Measurements from ENCODE around the gene ST3GAL2. TPM values are rescaled to one million over a fixed set of nuclear protein-coding genes. Genes with fewer than 3 reads are reported as not detected.
"Not testable (repeated sequence)": the region's sequence is repeated elsewhere in the genome, so short reads cannot be mapped to it uniquely, and the experiment has no call there.

Gene ST3GAL2
- total RNA-seq, 1 experiment from 2014 or later = 45.9 TPM

DNA sequence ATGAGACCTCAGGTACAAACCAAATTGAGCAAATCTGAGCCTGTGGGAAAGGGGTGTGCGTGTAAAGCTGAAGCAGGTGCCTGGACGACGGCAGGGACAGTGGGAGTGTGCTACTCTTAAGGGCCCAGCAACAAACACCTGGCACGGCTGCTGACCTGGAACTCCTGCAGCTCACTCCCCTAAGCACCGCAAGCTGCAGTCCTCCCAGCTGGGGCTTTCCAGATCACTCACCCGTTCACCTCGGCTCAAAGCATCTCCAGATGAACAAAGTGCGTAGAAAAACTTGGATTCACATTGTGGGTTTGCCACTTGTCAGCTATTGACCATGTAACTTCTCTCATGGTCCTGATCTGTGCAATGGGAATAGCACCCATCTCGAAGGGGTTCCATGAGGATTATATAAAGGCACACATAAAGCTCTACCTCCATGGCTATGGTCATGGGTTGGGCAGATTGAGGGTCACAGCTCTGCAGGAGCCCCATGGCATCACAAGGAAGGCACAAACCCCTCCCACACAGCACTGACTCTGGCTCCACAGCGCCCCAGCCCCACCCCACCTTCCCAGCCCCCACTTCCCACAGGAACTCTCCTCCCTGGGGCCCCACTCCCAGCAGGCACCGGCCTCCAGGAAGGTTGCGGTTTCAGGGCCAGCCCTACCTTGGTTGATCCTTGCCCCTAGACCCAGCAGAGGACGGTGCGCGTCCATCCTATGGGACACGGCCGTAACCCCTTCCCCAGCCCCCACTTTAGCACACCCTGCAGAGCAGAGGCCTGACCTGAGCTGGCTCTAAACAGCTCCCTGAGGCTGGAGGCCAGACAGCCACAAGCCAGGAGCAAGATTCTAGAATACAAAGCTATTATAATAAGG lies 21.9 kb downstream of the ST3GAL2 start:
- Histone ChIP-seq H3K4me1 (ENCODE audit: insufficient read depth, low read length) (peaks cover 21% of the 10 kb centered on the region; the same call in 1 of the 2 replicates), H3K14ac (ENCODE audit: insufficient read depth, low read length) (no peak overlapping the region; the same call in 1 of the 2 replicates), H3T11ph (ENCODE audit: low read length) (no peak overlapping the region), H3K18ac (ENCODE audit: insufficient read length, low read depth, low read length) (no peak overlapping the region), H3K79me1 (ENCODE audit: insufficient read depth, low read depth, low read length, poor library complexity, severe bottlenecking) (peaks cover 2% of the 10 kb centered on the region), H3K79me2 (ENCODE audit: insufficient read depth, low read length) (no peaks in the 10 kb centered on the region; the same call in 1 of the 2 replicates), H3K23me2 (ENCODE audit: insufficient read length, low read depth, low read length, poor library complexity, severe bottlenecking) (no peaks in the 10 kb centered on the region), H4K5ac (ENCODE audit: insufficient read length, low read depth, low read length) (no peak overlapping the region), H2BK120ac (ENCODE audit: low read depth, low read length, poor library complexity, severe bottlenecking) (no peak overlapping the region), H2BK15ac (ENCODE audit: low read depth, low read length) (no peak overlapping the region), H3K9ac (ENCODE audit: extremely low read depth, insufficient read length, low read length) (no peak overlapping the region), H3K27ac (ENCODE audit: insufficient read length, low read depth, low read length) (no peak overlapping the region), H3K9me3 (ENCODE audit: control insufficient read depth, low read depth, low read length) (no peaks in the 10 kb centered on the region), H2BK5ac (ENCODE audit: insufficient read length, low read length) (no peak overlapping the region), H4K91ac (ENCODE audit: insufficient read length, low read depth, low read length) (no peak overlapping the region), H4K8ac (replicated peaks; ENCODE audit: insufficient read length, low read depth, low read length) (no peak overlapping the region), H3K4me2 (ENCODE audit: insufficient read depth, insufficient read length, low read length) (no peak overlapping the region), H3K56ac (ENCODE audit: insufficient read length, low read depth, low read length) (no peak overlapping the region), H4K20me1 (ENCODE audit: control insufficient read depth, insufficient read depth, insufficient read length) (no peaks in the 10 kb centered on the region), H2AFZ (ENCODE audit: low read length) (no peak overlapping the region), H2BK20ac (ENCODE audit: low read depth, low read length, poor library complexity, severe bottlenecking) (no peak overlapping the region), H3K27me3 (ENCODE audit: insufficient read depth, low read length) (no peaks in the 10 kb centered on the region), H2AK5ac (ENCODE audit: insufficient read length, low read length) (no peak overlapping the region), H2BK12ac (ENCODE audit: insufficient read length, low read depth, low read length) (no peak overlapping the region), H3K23ac (ENCODE audit: insufficient read length, low read depth, low read length) (no peak overlapping the region), H3K4ac (ENCODE audit: low read depth, low read length) (no peak overlapping the region)
- Mint-ChIP-seq H3K27ac (peak overlapping the region in 2 of 3 experiments; percentile 57 to 61; a peak in 2 of 7 replicates), H3K27me3 (ENCODE audit: low read depth) (no peaks in the 10 kb centered on the region), H3K4me1 (peaks cover 56% of the 10 kb centered on the region in 2 experiments), H3K9me3 (no peaks in the 10 kb centered on the region), H3K36me3 (ENCODE audit: insufficient read depth in 1 of 3, low read depth in 3 of 3) (peaks cover 0 to 12% (median 2%) of the 10 kb centered on the region in 3 experiments; a peak in 4 of 7 replicates), H3K4me3 (no peak overlapping the region)
- no peak for DNase-seq
- WGBS (ENCODE audit: extremely low coverage, insufficient read length, low lambda C conversion rate) = no CpG with 5 or more reads among the region's 17 CpGs
- no peak for TF ChIP-seq CTCF (conservative IDR thresholded peaks at IDR 0.05)

GRCh38 chr16:70413572-70413971 lies 25.3 kb downstream of the ST3GAL2 start:
- not testable (repeated sequence) for H4K8ac ChIP-seq (replicated peaks; ENCODE audit: insufficient read length, low read depth, low read length); H2BK15ac ChIP-seq (ENCODE audit: low read depth, low read length); H3K27me3 Mint-ChIP-seq (ENCODE audit: low read depth); DNase-seq; H3K4me2 ChIP-seq (ENCODE audit: insufficient read depth, insufficient read length, low read length); H3K9me3 ChIP-seq (ENCODE audit: control insufficient read depth, low read depth, low read length); H3K18ac ChIP-seq (ENCODE audit: insufficient read length, low read depth, low read length); H2AFZ ChIP-seq (ENCODE audit: low read length); H4K20me1 ChIP-seq (ENCODE audit: control insufficient read depth, insufficient read depth, insufficient read length); H2BK5ac ChIP-seq (ENCODE audit: insufficient read length, low read length); H2BK12ac ChIP-seq (ENCODE audit: insufficient read length, low read depth, low read length); H3K79me2 ChIP-seq (ENCODE audit: insufficient read depth, low read length); H3K79me1 ChIP-seq (ENCODE audit: insufficient read depth, low read depth, low read length, poor library complexity, severe bottlenecking); H3K9me3 Mint-ChIP-seq; H3K4me1 ChIP-seq (ENCODE audit: insufficient read depth, low read length); H4K5ac ChIP-seq (ENCODE audit: insufficient read length, low read depth, low read length); H3K27me3 ChIP-seq (ENCODE audit: insufficient read depth, low read length); H2BK20ac ChIP-seq (ENCODE audit: low read depth, low read length, poor library complexity, severe bottlenecking); H3K27ac ChIP-seq (ENCODE audit: insufficient read length, low read depth, low read length); H3K23me2 ChIP-seq (ENCODE audit: insufficient read length, low read depth, low read length, poor library complexity, severe bottlenecking); H4K91ac ChIP-seq (ENCODE audit: insufficient read length, low read depth, low read length); H3K4ac ChIP-seq (ENCODE audit: low read depth, low read length); H2BK120ac ChIP-seq (ENCODE audit: low read depth, low read length, poor library complexity, severe bottlenecking); H2AK5ac ChIP-seq (ENCODE audit: insufficient read length, low read length); H3K4me3 Mint-ChIP-seq; H3K9ac ChIP-seq (ENCODE audit: extremely low read depth, insufficient read length, low read length); H3K23ac ChIP-seq (ENCODE audit: insufficient read length, low read depth, low read length); H3K56ac ChIP-seq (ENCODE audit: insufficient read length, low read depth, low read length); H3K14ac ChIP-seq (ENCODE audit: insufficient read depth, low read length); H3T11ph ChIP-seq (ENCODE audit: low read length)
- Mint-ChIP-seq H3K27ac (0 out of 7 replicates have a peak overlapping the region, but pooled peaks of 1 of the 3 experiments have one; percentile 39), H3K4me1 (peaks cover 22 to 26% of the 10 kb centered on the region in 2 experiments), H3K36me3 (ENCODE audit: insufficient read depth in 1 of 3, low read depth in 3 of 3) (peaks cover 2 to 20% (median 4%) of the 10 kb centered on the region in 3 experiments; a peak in 3 of 7 replicates)
- no CpG with 5 or more reads among the region's 5 CpGs for WGBS (ENCODE audit: extremely low coverage, insufficient read length, low lambda C conversion rate)
